DOHH2 (cell line): Measurements from ENCODE around the gene HOXA10.

Experiments
- H3F3A ChIP-seq: fragments of 200-600 bp; sonication (generic), shearing (Covaris generic); 2 replicates; pipeline ENCODE4 v1.6.0; 2016; ENCODE audit warnings: antibody characterized with exemption, mild to moderate bottlenecking; ENCODE audit not compliant: control insufficient read depth, insufficient read depth
- H3K27ac ChIP-seq: fragments of 200-600 bp; sonication (generic); 2 replicates; pipeline ENCODE4 v1.5.1; 2014; ENCODE audit warnings: low read depth, mild to moderate bottlenecking, low read length, moderate library complexity
- H3K27me3 ChIP-seq: fragments of 200-600 bp; sonication (generic); 2 replicates; pipeline ENCODE4 v1.6.1; 2014; ENCODE audit warnings: mild to moderate bottlenecking, low read length, mixed read lengths; ENCODE audit not compliant: control insufficient read depth
- H3K36me3 ChIP-seq: fragments of 200-600 bp; sonication (generic); 2 replicates; pipeline ENCODE4 v1.6.1; 2014; ENCODE audit warnings: mild to moderate bottlenecking, low read length, moderate library complexity, mixed read lengths; ENCODE audit not compliant: control insufficient read depth
- H3K4me1 ChIP-seq: fragments of 200-600 bp; sonication (generic); 2 replicates; pipeline ENCODE4 v1.6.1; 2014; ENCODE audit warnings: mild to moderate bottlenecking, low read length, mixed read lengths; ENCODE audit not compliant: control insufficient read depth
- H3K4me2 ChIP-seq: fragments of 200-600 bp; sonication (generic); 2 replicates; pipeline ENCODE4 v1.6.0; 2014; ENCODE audit warnings: mild to moderate bottlenecking, low read length, moderate library complexity
- H3K4me3 ChIP-seq: fragments of 200-600 bp; sonication (generic); 2 replicates; pipeline ENCODE4 v1.5.1; 2014; ENCODE audit warnings: mild to moderate bottlenecking, low read length, mixed read lengths
- H3K79me2 ChIP-seq: fragments of 200-600 bp; sonication (generic); 2 replicates; pipeline ENCODE4 v1.6.1; 2014; ENCODE audit warnings: mild to moderate bottlenecking, low read length, mixed read lengths; ENCODE audit not compliant: control insufficient read depth
- H3K9me2 ChIP-seq: fragments of 200-600 bp; sonication (generic); replicated peaks from 2 replicates; pipeline ENCODE4 v1.6.1; 2014; ENCODE audit warnings: mild to moderate bottlenecking, low read length, mixed read lengths; ENCODE audit not compliant: control insufficient read depth
- H3K9me3 ChIP-seq: fragments of 200-600 bp; sonication (generic); 2 replicates; pipeline ENCODE4 v1.6.1; 2014; ENCODE audit warnings: antibody characterized with exemption, low read length, mixed read lengths; ENCODE audit not compliant: control insufficient read depth, insufficient read depth
- H4K20me1 ChIP-seq: fragments of 200-600 bp; sonication (generic); 2 replicates; pipeline ENCODE4 v1.6.0; 2014; ENCODE audit warnings: low read depth, mild to moderate bottlenecking, antibody characterized with exemption, low read length, moderate library complexity; ENCODE audit not compliant: control insufficient read depth, insufficient read depth
- EZH2phosphoT487 ChIP-seq: fragments of 200-600 bp; sonication (generic); IDR thresholded peaks from 2 replicates; pipeline ENCODE4 v1.6.1; 2017; ENCODE audit warnings: borderline replicate concordance, mild to moderate bottlenecking, antibody characterized with exemption, low read length, moderate library complexity, mixed read lengths
- TF ChIP-seq, protein P1 (sequence below): fragments of 200-600 bp; sonication (generic); IDR thresholded peaks from one replicate; pipeline ENCODE4 v1.5.1; 2014; ENCODE audit warnings: antibody characterized with exemption, mild to moderate bottlenecking, low read depth, low read length; ENCODE audit not compliant: poor library complexity, severe bottlenecking

Gene HOXA10

DNA sequence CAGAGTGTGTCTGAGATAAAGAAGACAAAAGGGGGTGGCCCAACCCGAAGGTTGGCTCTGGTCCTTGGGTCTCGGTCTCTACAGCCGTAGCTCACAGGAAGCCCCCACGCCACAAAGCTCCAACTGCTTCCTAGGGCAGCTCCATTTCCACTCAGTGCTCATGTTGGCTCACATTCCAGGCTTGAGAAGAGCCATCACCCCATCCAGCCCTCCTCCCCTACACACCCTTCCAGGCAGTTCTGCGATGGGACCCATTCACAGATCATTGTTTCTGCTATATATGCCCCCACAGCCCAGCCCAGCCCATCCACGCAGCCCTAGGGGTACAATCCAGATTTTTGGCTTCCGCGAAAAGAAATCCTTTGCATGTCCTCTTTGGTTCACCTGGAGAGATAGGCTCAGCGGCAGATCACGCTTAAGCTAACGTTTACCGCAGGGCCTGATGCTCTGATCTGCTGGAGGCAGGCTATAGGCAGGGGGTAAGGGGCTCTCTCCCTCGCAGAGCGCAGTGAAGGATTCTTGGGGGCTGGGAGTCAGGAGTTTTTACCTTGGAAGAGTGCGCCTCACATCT, 17.1 kb upstream of the HOXA10 start:
- Histone ChIP-seq H3F3A (peaks cover 2% of the 10 kb centered on the region; the same call in 1 of the 2 replicates), H4K20me1 (0 out of 2 replicates have a peak, but pooled peaks cover 8% of the 10 kb centered on the region), H3K27me3 (peaks cover 94% of the 10 kb centered on the region), H3K4me2 (no peak overlapping the region), H3K9me3 (no peaks in the 10 kb centered on the region), H3K4me3 (no peak overlapping the region), H3K36me3 (no peaks in the 10 kb centered on the region), H3K79me2 (no peaks in the 10 kb centered on the region), H3K27ac (no peak overlapping the region), H3K9me2 (no peaks in the 10 kb centered on the region), H3K4me1 (peaks cover 16% of the 10 kb centered on the region)
- TF ChIP-seq, protein P1, sequence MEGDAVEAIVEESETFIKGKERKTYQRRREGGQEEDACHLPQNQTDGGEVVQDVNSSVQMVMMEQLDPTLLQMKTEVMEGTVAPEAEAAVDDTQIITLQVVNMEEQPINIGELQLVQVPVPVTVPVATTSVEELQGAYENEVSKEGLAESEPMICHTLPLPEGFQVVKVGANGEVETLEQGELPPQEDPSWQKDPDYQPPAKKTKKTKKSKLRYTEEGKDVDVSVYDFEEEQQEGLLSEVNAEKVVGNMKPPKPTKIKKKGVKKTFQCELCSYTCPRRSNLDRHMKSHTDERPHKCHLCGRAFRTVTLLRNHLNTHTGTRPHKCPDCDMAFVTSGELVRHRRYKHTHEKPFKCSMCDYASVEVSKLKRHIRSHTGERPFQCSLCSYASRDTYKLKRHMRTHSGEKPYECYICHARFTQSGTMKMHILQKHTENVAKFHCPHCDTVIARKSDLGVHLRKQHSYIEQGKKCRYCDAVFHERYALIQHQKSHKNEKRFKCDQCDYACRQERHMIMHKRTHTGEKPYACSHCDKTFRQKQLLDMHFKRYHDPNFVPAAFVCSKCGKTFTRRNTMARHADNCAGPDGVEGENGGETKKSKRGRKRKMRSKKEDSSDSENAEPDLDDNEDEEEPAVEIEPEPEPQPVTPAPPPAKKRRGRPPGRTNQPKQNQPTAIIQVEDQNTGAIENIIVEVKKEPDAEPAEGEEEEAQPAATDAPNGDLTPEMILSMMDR: no peak
- TF ChIP-seq EZH2phosphoT487: no peak

DNA sequence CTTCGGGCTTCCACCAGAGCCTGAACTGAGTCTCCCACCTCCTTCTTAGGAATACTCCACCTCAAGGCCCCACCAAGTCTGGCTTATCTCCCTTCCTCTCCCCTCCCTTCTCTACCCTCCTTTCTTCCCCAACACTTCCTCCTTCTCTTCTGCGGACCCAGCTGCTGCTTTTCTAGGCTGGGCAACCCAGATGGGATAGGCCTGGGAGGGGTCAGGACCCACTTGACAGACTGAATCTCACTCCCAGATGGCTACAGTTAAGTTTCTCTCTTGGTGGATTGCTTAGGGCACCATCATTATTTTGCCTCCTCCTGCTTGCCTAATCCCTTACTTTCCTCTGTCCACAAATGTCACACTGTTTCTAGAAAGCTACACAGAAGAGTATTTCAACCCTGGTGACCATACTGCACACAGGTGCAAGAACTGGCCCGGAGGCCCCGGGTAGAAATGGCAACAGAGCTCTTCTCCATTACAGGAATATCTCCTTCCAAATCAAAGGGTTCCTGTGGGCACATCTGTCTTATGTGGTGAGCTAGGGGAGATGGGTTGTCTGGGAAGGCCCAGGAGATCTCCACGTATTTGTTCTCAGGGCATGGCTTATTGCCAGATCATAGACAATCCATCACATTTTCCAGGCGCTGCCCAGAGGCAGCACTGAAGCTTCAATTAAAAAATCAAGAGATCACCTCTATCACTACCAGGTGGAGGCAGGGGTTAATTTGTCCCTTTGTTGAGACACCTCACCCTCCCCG, 16.1 kb upstream of the HOXA10 start:
- H3K9me3 ChIP-seq: no peaks in the 10 kb centered on the region
- no peak overlapping the region for H3K4me2 ChIP-seq
- peaks cover 16% of the 10 kb centered on the region for H3K4me1 ChIP-seq
- peaks cover 99% of the 10 kb centered on the region for H3K27me3 ChIP-seq
- no peak overlapping the region for H3K27ac ChIP-seq
- 0 out of 2 replicates have a peak, but pooled peaks cover 8% of the 10 kb centered on the region for H4K20me1 ChIP-seq
- no peaks in the 10 kb centered on the region for H3K79me2 ChIP-seq
- H3F3A ChIP-seq: peaks cover 2% of the 10 kb centered on the region; the same call in 1 of the 2 replicates
- TF ChIP-seq, protein P1: no peak
- TF ChIP-seq EZH2phosphoT487: peak; percentile 79; the same call in 1 of the 2 replicates
- H3K9me2 ChIP-seq: no peaks in the 10 kb centered on the region
- no peak overlapping the region for H3K4me3 ChIP-seq
- no peaks in the 10 kb centered on the region for H3K36me3 ChIP-seq

DNA sequence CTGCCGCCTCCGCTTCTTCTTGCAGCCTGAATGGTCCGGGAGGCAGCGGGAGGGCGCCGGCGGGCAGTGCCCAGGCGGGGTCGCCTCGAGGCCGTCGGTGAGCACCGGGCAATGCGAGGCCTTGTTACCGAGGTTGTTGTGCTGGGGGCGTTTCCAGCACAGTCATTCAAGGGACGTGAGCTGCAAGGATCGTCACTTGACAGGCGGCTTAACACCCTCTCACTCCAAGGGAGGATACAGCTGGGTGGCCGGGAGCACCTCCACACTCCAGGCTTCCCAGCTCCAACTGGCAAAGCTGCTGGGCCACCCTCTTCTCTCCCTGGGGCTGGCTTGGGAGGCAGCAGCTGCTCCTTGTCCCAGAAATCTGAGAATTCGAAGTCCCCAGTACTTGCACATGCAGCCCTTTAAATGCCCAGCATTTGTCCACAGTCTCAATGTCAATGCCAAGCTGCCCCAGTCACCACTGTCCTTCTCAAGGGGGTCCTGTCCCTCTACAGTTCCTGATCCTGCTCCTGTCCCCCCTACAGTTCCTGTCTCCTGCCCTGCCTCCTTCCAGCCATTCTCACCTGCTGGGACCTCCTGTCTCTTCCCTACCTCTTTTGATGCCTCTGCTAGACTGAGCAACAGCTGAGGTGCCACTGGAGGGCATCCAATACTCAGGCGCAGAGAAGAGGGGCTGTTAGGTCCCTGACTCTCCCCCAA, 15.3 kb upstream of the HOXA10 start:
- Histone ChIP-seq H3K79me2 (no peaks in the 10 kb centered on the region), H3K9me3 (no peaks in the 10 kb centered on the region), H4K20me1 (0 out of 2 replicates have a peak, but pooled peaks cover 8% of the 10 kb centered on the region), H3K9me2 (no peaks in the 10 kb centered on the region), H3K27ac (no peak overlapping the region), H3K27me3 (peaks cover 99% of the 10 kb centered on the region), H3K4me3 (peak overlapping the region; percentile 44), H3K36me3 (no peaks in the 10 kb centered on the region), H3K4me1 (peaks cover 22% of the 10 kb centered on the region), H3K4me2 (peak overlapping the region; percentile 57), H3F3A (peaks cover 2% of the 10 kb centered on the region; the same call in 1 of the 2 replicates)
- TF ChIP-seq, protein P1: no peak
- no peak for TF ChIP-seq EZH2phosphoT487
